ENCODE results near the gene KAT5.
"Not testable (repeated sequence)": the region's sequence is repeated elsewhere in the genome, so short reads cannot be mapped to it uniquely, and the experiment has no call there.

KAT5 gene

DNA sequence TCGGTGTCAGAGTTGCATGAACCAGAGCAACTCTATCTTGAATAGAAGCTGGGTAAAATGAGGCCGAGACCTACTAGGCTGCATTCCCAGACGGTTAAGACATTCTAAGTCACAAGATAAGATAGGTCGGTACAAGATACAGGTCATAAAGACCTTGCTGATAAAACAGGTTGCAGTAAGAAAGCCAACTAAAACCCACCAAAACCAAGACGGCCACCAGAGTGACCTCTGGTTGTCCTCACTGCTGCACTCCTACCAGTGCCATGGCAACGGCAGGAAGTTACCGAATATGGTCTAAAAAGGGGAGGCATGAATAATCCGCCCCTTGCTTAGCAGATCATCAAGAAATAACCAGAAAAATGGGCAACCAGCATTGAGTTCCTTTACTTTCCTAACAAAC, 2.4 kb upstream of the KAT5 start:
- no peak for DNase-seq (ENCODE audit: low read depth in 3 of 3)

DNA sequence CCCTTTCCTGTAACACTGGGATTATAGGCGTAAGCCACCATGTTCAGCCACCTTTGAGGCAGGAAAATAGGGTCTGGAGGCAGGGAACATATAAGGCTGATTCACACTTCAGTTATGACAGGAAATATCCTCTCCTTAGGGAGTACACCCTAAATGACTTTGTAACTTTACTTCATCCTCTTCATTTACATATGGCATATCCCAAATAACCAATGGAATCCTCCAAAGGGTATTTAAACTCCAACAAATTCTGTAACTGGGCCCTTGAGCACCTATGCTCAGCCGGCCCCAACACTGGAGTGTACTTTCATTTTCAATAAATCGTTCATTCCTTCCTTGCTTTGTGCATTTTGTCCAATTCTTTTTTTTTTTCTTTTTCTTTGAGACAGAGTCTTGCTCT, 1.6 kb upstream of the KAT5 start:
- no peak for DNase-seq (ENCODE audit: low read depth in 3 of 3)

DNA sequence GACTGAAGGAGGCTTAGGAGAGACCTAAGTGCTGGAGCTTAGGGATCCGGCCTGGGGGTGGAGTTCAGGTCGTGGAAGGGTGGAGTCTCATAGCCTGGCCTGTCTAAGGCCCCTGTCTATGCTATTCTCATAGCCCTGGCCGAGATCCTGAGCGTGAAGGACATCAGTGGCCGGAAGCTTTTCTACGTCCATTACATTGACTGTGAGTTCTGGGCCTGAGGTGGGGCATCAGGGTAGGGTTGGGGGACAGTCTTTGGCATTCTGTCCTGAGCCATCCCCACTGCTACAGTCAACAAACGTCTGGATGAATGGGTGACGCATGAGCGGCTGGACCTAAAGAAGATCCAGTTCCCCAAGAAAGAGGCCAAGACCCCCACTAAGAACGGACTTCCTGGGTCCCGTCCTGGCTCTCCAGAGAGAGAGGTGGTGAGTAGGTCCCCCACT, 603 bp downstream of the KAT5 start:
- no peak for DNase-seq (ENCODE audit: low read depth in 3 of 3)

DNA sequence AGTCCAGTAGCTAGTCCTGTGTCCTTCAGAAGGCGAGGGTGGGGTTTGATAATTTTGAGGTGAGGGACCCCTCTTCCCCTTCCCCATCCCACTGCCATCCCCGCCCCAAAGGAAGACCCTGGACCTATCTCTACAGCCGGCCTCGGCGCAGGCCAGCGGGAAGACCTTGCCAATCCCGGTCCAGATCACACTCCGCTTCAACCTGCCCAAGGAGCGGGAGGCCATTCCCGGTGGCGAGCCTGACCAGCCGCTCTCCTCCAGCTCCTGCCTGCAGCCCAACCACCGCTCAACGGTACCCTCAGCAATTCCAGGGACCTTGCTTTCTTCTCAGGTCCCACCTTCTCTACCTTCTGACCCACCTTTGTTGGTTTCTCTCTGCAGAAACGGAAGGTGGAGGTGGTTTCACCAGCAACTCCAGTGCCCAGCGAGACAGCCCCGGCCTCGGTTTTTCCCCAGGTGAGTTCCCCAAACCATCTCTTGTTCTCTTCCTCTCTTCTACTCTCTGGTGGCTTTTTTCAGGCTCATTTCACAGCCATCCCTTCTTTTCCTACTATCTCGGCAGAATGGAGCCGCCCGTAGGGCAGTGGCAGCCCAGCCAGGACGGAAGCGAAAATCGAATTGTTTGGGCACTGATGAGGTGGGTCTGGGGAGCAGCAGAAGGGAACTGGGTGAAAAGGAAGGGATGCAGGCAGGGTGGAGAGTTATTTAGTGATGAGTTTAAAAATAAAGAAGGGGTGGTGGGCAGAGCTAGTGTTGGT, 1.3 kb downstream of the KAT5 start:
- no peak for DNase-seq (ENCODE audit: low read depth in 3 of 3)

DNA sequence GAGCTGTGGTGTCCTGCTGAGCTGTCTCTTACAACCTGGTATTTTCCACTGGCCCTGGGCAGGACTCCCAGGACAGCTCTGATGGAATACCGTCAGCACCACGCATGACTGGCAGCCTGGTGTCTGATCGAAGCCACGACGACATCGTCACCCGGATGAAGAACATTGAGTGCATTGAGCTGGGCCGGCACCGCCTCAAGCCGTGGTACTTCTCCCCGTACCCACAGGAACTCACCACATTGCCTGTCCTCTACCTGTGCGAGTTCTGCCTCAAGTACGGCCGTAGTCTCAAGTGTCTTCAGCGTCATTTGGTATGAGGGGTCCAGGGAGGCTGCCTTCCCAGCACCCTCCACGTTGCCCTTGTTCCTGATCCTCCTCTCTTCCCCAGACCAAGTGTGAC, 2.4 kb downstream of the KAT5 start:
- no peak for DNase-seq (ENCODE audit: low read depth in 3 of 3)

DNA sequence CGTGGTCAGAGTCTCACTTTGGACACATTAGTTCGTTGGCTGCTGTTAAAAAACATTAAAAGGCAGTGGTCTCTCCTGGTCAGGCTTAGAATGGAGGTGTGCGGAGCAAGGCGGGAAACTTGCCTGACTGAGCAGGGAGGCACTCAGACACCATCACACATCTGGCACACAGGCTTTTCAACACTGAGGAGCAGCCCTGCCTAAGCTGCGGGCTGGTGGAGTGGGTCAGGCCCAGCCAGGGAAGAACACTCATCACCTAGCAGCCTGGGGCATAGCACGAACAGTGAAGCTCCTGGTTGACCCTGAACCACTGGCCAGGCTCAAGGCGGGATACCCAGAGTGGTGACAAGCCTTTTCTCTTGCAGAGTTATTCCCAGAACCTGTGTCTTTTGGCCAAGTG, 4.2 kb downstream of the KAT5 start:
- DNase-seq (ENCODE audit: low read depth in 3 of 3) = no peak

DNA sequence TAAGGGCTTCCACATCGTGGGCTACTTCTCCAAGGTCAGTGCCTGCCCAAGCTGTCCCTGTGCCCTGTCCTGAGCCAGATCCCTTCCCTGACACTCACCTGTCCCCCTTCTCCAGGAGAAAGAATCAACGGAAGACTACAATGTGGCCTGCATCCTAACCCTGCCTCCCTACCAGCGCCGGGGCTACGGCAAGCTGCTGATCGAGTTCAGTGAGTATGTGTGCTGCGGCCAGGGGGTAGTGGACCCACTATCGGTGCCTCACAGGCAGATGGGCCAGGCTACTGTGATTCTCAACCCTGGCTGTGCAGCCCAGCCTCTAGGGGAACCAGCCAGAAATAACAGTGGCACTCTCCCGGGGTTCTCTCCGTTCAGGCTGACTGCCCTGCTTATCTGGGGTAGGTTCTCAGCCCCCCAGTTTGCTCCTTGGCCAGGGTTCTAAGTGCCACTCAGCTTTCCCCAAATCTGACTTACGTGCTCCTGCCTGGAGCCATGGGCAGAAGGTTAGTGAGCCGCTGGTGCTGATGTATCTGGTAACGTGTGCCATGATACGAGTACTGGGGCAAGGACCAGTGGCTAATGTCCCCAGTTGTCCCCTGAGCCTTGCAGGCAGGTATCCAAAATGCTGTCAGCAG, 4.8 kb downstream of the KAT5 start:
- no peak for DNase-seq (ENCODE audit: low read depth in 3 of 3)

DNA sequence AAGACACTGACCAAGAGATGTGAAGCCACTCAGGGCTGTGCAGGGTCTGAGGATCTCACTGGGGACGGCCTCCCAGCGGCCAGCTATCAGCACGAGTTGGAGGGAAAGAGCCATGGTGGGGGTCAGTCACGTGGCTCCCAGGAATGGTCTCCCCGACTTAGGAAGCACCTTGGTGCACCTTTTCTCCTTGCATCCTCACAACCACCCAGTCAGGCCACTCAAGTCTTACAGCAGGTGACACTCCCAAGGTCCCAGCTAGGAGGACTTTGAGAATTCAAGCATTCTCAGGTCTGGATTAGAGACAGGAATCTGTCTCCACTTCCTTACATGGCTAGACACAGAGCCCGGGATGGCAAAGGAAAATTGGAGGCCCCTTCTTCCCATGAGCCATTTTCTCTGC, 5.9 kb downstream of the KAT5 start:
- DNase-seq (ENCODE audit: low read depth in 3 of 3) = no peak

DNA sequence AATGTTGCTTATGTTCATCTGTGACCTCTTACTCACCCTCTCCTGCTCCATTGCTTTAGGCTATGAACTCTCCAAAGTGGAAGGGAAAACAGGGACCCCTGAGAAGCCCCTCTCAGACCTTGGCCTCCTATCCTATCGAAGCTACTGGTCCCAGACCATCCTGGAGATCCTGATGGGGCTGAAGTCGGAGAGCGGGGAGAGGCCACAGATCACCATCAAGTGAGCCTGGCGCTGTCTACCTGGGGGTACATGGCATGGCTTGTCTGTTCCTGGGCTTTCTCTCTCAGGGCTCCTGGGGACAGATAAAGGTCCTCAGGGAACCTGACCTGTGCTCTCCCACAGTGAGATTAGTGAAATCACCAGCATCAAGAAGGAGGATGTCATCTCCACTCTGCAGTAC, 6.5 kb downstream of the KAT5 start:
- no peak for DNase-seq (ENCODE audit: low read depth in 3 of 3)

DNA sequence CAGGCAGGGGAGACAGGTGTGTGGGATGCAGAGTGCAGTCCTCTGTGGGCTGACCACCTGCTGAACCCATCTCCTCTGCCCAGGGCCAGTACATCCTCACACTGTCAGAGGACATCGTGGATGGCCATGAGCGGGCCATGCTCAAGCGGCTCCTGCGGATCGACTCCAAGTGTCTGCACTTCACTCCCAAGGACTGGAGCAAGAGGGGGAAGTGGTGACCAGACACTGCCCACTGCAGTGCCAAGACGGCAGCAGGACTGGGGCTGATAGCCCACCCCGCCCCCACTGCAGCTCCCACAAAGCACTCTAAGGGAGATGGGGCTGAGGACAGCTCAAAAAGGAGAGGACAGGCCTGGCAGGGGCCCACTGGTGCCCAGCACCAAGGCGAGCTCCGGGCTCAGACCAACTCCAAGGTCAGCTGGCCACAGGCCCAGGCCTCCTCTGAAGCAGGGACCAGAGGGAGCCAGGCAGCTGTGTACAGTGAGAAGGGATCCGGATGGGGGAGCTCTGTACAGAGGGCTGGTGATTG, 7.0 kb downstream of the KAT5 start:
- no peak for DNase-seq (ENCODE audit: low read depth in 3 of 3)

DNA sequence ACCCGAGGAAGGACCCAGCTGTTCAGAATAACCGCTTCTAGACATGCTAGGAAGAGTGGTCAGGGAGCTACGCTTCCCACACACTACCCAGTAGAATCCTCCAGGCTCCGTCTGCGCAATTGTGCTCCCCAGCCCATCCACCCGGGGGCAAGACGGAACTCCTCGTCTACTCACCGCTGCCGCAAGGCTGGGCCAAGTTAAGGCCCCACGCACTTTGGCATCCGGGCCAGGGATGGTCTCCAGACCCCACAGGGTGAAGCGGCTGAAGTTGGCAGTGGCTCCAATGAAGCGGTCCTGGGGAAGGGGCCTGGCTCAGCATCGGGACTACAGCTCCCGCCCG, 7.8 kb downstream of the KAT5 start:
- peak in 1 of 3 experiments; percentile 33 for DNase-seq (ENCODE audit: low read depth in 3 of 3)

DNA sequence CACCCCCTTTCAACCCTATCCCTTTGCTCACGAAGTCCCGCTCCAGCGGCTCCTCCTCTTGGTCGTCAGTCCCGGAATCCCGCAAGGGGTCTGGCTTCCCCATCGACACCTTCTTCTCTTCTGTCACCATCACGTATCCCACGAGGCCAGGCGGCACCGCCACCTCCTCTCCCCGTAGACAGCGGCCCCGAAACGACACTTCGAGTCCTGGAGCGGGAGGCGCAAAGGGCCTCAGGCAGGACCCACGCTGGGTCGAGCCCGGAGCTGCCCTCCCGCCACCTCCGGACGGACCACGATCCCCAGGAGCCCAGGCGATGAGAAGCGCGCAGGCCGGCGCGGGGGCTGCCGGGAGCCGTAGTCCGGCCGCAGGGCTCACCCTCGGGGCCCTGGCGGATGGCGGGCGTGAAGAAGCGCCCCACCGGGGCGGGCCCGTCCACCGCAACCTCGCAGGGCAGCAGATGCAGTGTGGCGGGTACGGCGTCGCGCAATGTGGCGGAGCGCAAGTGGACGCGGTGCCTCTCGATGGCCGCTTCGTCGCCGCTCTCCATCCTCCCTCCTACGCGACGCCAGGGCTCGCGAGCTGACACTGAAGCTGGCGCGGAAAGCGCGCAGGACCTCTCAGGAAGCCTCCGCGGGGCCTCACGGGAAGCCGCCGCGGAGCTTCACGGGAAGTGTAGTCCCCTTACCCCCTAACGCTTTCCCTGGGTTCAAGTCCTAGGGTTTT, 8.3 kb downstream of the KAT5 start, which contains the start of gene RNASEH2C:
Gene RNASEH2C, minus strand, starts transcription at position 588 of the 724 bp plus-strand sequence. Its CDS starts 40 bp downstream, at position 548.
- peak; percentile 52 to 83 (median 66) for DNase-seq (ENCODE audit: low read depth in 3 of 3)

DNA sequence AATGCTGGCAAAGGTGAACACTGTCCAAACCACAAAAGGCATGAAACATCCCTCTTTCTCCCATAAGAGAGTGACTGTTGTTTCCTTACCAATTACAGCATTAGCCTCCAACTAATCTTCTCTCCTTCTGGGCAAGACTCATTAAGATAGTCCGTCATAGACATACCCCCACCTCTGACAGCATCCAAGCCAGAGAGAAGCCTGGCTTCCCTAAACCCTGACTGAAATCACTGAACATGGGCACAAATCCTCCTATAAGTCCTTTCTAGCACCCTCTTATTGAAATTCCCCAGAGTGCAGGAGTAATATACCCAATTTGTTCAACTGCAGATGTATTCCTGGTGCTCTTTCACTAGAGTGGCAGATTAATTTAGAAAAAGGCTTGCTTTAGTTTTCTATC, 10.2 kb downstream of the KAT5 start:
- DNase-seq (ENCODE audit: low read depth in 3 of 3) = no peak

DNA sequence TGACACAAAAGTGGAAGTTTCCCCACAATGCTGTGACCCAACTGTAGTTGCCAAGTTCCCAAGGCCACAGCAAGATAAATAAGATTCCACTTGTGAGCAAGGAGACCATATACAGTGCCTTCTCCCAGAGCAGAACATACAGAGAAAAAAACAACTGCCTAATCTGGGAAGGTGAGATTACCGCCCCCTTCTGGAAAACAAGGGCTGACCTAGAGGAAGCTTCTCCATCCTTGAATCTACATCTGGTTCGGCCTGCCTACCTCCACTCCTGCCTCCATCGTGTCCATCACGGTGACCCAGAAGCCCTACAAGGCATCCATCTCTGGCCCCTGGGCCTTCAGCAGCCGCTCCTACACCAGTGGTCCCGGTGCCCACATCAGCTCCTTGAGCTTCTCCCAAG, 14.6 kb downstream of the KAT5 start:
- no peak for DNase-seq (ENCODE audit: low read depth in 3 of 3)

DNA sequence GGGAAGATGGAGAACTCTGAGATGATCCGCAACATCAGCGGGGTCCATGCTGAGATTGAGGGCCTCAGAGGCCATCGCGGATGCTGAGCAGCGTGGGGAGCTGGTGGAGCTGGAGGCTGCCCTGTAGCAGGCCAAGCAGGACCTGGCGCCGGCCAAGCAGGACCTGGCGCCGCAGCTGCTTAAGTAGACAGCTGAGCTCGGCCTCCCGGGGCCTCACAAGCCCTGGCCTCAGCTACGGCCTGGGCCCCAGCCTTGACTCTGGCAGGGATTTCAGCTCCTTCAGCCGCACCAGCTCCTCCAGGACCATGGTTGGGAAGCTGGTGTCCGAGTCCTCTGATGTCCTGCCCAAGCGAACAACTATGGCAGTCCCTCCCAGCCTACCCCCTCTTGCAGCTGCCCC, 15.8 kb downstream of the KAT5 start:
- no peak for DNase-seq (ENCODE audit: low read depth in 3 of 3)

DNA sequence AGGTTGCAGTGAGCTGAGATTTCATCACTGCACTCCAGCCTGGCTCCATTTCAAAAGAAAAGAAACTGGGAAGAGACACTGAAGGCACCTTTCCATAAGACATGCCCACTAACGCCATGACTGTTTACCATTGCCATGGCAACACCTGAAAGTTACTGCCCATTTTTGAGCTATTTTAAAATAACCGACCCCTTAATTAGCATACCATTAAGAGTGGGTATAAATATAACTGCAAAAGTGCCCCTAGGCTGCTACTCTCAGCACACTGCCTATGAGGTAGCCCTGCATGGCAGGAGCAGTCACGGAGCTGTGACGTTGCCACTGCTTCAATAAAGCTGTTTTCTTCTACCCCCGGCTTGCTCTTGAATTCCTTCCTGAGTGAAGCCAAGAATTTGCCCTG, 18.4 kb downstream of the KAT5 start:
- DNase-seq (ENCODE audit: low read depth in 3 of 3) = no peak

DNA sequence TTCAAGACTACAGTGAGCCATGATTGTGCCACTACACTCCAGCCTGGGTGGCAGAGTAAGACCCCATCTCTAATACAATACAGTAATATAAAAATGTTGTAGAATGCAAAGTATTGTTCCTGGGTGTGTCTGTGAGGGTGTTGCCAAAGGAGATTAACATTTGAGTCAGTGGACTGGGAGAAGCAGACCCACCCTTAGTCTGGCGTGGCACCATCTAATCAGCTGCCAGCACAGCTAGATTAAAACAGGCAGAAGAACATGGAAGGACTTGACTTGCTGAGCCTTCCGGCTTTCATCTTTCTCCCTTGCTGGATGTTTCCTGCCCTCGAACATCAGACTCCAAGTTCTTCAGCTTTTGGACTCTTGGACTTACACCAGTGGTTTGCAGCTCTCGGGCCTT, 23.1 kb downstream of the KAT5 start:
- DNase-seq (ENCODE audit: low read depth in 3 of 3) = not testable (repeated sequence)

DNA sequence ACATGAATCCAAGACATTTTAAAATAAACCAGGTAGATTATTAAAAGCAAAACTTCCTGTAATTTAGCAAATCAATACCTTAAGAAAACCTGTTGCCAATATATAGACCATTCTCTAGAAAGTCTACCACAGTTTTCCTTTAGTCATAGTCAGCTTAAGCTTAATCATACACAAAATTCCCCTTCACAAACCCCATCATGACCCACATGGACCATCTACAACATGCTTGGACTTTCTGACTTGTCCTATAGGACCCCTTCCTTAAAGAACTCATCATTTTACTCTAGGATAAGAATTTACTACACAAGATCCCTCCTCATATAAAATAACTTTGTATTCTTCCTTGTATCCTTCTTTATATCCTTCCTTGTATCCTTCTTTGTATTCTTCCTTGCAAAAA, 24.8 kb downstream of the KAT5 start:
- DNase-seq (ENCODE audit: low read depth in 3 of 3) = no peak

DNA sequence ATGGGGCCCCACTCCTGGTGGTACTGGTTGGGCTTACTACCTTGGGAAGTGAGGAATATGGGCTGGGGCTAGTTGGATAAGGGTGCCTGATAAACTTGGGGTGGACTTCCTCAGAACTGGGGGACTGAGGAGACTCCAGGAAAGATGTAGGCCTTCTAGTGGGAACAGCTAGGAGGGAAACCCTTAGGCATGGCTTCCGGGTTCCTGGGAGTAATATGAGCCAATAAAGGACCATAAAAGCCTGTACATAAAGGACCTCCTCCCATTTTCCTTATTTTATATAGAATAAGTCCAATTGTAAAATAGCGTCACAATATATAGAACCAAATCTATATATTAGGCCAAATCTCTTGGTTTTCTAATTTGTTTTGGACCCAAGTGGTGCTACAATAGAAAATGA, 27.0 kb downstream of the KAT5 start:
- no peak for DNase-seq (ENCODE audit: low read depth in 3 of 3)

DNA sequence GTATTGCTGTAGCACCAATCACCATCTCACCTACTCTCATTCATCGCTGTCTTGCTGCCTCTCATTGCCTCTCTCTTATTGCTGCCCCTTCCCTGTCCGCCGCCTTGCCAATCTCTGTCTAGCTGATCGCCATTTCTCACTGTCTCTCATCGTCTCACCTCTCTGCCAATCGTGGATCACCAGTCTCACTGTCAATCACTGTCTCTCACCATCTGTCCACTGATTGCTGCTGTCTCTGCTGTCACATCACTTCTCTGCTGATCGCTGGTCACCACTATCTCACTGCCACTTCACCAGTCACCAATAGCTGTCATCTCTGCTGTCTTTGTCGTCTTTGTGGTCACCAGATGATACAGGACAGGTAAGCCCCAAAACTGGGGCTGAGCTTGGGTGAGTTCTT, 29.1 kb downstream of the KAT5 start:
- no peak for DNase-seq (ENCODE audit: low read depth in 3 of 3)

DNA sequence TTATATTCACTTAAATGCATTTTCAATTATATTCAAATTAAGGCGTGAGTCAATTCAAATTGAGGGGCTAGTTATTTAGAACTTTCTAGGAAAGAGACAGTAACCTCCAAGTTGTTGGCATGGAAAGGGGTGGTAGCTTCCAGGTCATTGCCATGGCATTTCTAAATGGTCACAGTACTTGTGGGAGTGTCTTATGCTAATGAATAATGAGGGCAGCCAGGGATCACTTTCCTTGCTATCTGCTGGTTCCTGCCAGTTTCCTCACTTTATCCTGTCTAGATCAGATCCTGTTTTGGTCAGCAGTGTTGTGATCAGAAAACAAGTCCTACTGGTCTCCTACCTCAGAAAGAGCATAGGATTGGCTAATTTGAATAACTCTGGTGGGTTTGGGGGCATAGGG, 30.3 kb downstream of the KAT5 start:
- no peak for DNase-seq (ENCODE audit: low read depth in 3 of 3)

DNA sequence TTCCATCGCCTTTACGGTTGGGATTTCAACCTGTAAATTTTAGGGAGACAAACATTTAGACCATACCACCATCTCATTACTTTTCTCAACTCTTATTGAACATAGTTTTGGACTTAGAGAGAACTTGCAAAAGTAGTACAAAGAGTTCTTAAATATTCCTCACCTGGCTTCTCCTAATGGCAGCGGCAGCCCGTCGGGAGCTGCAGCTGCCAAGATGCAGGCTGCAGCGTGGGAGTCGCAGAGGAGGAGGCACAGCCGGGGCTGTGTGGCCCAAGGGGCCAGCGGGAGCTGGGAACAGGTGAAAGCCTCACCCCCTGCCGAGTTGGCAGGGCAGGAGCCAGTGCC, 31.6 kb downstream of the KAT5 start:
- DNase-seq (ENCODE audit: low read depth in 3 of 3) = no peak
